Immature natural killer cell (primary cell): ENCODE results near the gene SNX5. TPM values are rescaled to one million over a fixed set of nuclear protein-coding genes. Genes with fewer than 3 reads are reported as not detected.

Source experiments
- DNase-seq, 3 donors: peaks; one replicate each; pipeline ENCODE4 v3.0.0; 2022; ENCODE audit warnings: mixed read lengths in 1 of 3
- H3K27ac Mint-ChIP-seq, 6 donors: one replicate each; pipeline ENCODE4 v1.8.0; 2020; ENCODE audit warnings: mixed read lengths in 6 of 6, mild to moderate bottlenecking in 5 of 6, inconsistent platforms in 4 of 6, moderate library complexity in 3 of 6
- H3K27me3 Mint-ChIP-seq, 3 donors: one replicate each; pipeline ENCODE4 v1.8.0; 2020 to 2021; ENCODE audit warnings: low read depth in 3 of 3, mild to moderate bottlenecking in 3 of 3, mixed read lengths in 3 of 3, moderate library complexity in 3 of 3, inconsistent platforms in 1 of 3
- H3K36me3 Mint-ChIP-seq, 3 donors: one replicate each; pipeline ENCODE4 v1.8.0; 2020; ENCODE audit warnings: mixed read lengths in 3 of 3, inconsistent platforms in 2 of 3, mild to moderate bottlenecking in 2 of 3
- H3K4me1 Mint-ChIP-seq, 2 donors: one replicate each; pipeline ENCODE4 v1.8.0; 2020; ENCODE audit warnings: inconsistent platforms in 2 of 2, mild to moderate bottlenecking in 2 of 2, mixed read lengths in 2 of 2, moderate library complexity in 1 of 2
- H3K4me3 Mint-ChIP-seq, 5 donors: one replicate each; pipeline ENCODE4 v1.8.0; 2020; ENCODE audit warnings: mild to moderate bottlenecking in 5 of 5, mixed read lengths in 5 of 5, inconsistent platforms in 3 of 5, moderate library complexity in 3 of 5
- H3K9me3 Mint-ChIP-seq, 6 donors: one replicate each; pipeline ENCODE4 v1.8.0; 2020; ENCODE audit warnings: mild to moderate bottlenecking in 6 of 6, mixed read lengths in 6 of 6, inconsistent platforms in 4 of 6, moderate library complexity in 3 of 6
- polyA plus RNA-seq, 3 donors: library from polyadenylated mRNA; unstranded; fragments of 300-500 nt; fragmentation: Illumina TruSeq; gene quantifications; one replicate each; pipeline ENCODE4 v1.2.3, GENCODE V29; 2021

The SNX5 gene
- polyA plus RNA-seq, 3 donors from 2014 or later: 63.2 to 103 (median 70.6) TPM

- Mint-ChIP-seq H3K4me1 (peaks cover 30 to 37% of the 10 kb centered on the region in 2 donors), H3K27ac (no peak overlapping the region), H3K36me3 (peaks cover 5 to 19% (median 9%) of the 10 kb centered on the region in 3 donors), H3K4me3 (no peak overlapping the region), H3K9me3 (no peaks in the 10 kb centered on the region), H3K27me3 (no peaks in the 10 kb centered on the region)
- no peak for DNase-seq
These were observed 7.7 kb upstream of the SNX5 start for GRCh38 chr20:17976305-17976704.

- Mint-ChIP-seq H3K9me3 (no peaks in the 10 kb centered on the region), H3K4me1 (peaks cover 56 to 59% of the 10 kb centered on the region in 2 donors)
These were observed 3.5 kb upstream of the SNX5 start for GRCh38 chr20:17972121-17972520.

GRCh38 chr20:17971300-17972013 is 2.9 kb upstream of the SNX5 start:
- H3K36me3 Mint-ChIP-seq: peaks cover 4 to 11% (median 5%) of the 10 kb centered on the region in 3 donors
- H3K9me3 Mint-ChIP-seq: no peaks in the 10 kb centered on the region
- H3K4me1 Mint-ChIP-seq: peaks cover 62 to 65% of the 10 kb centered on the region in 2 donors
- peak overlapping the region in 5 of 6 donors; percentile 61 to 97 (median 69) for H3K27ac Mint-ChIP-seq
- peak overlapping the region; percentile 36 to 96 (median 94) for H3K4me3 Mint-ChIP-seq
- H3K27me3 Mint-ChIP-seq: peaks cover 4 to 19% (median 9%) of the 10 kb centered on the region in 3 donors
- no peak for DNase-seq

More at GRCh38 chr20:17972121-17972520, 3.5 kb upstream of the SNX5 start:
- Mint-ChIP-seq H3K27ac (peak overlapping the region in 4 of 6 donors; percentile 54 to 84 (median 68)), H3K27me3 (peaks cover 4 to 19% (median 9%) of the 10 kb centered on the region in 3 donors), H3K36me3 (peaks cover 4 to 12% (median 5%) of the 10 kb centered on the region in 3 donors), H3K4me3 (peak overlapping the region in 4 of 5 donors; percentile 36 to 96 (median 76))
- DNase-seq: no peak

GRCh38 chr20:17969884-17970409 is 1.4 kb upstream of the SNX5 start:
- Mint-ChIP-seq H3K4me1 (peaks cover 75 to 80% of the 10 kb centered on the region in 2 donors), H3K4me3 (peak overlapping the region; percentile 88 to 96 (median 94)), H3K27ac (peak overlapping the region; percentile 84 to 97 (median 96)), H3K27me3 (peaks cover 4 to 19% (median 9%) of the 10 kb centered on the region in 3 donors), H3K9me3 (no peaks in the 10 kb centered on the region), H3K36me3 (peaks cover 3 to 4% (median 4%) of the 10 kb centered on the region in 3 donors)
- peak; percentile 34 to 47 (median 35) for DNase-seq

- peak overlapping the region; percentile 88 to 96 (median 94) for H3K4me3 Mint-ChIP-seq
- H3K9me3 Mint-ChIP-seq: no peaks in the 10 kb centered on the region
- peaks cover 4 to 19% (median 9%) of the 10 kb centered on the region in 3 donors for H3K27me3 Mint-ChIP-seq
- no peak for DNase-seq
- H3K27ac Mint-ChIP-seq: peak overlapping the region; percentile 84 to 97 (median 96)
- peaks cover 0 to 4% (median 3%) of the 10 kb centered on the region in 3 donors for H3K36me3 Mint-ChIP-seq
- H3K4me1 Mint-ChIP-seq: peaks cover 78 to 80% of the 10 kb centered on the region in 2 donors
These were observed 787 bp upstream of the SNX5 start for GRCh38 chr20:17969278-17969883.

- H3K9me3 Mint-ChIP-seq: no peaks in the 10 kb centered on the region
- H3K27ac Mint-ChIP-seq: peak overlapping the region; percentile 82 to 96 (median 92)
- H3K4me3 Mint-ChIP-seq: peak overlapping the region; percentile 81 to 96 (median 91)
- peaks cover 0 to 3% (median 0%) of the 10 kb centered on the region in 3 donors for H3K36me3 Mint-ChIP-seq
- peaks cover 83 to 86% of the 10 kb centered on the region in 2 donors for H3K4me1 Mint-ChIP-seq
- peaks cover 4 to 19% (median 9%) of the 10 kb centered on the region in 3 donors for H3K27me3 Mint-ChIP-seq
- DNase-seq: peak; percentile 9 to 16 (median 12)
These were observed 851 bp downstream of the SNX5 start for GRCh38 chr20:17967521-17968365.

- H3K4me3 Mint-ChIP-seq: peak overlapping the region; percentile 81 to 96 (median 91)
- peaks cover 4 to 19% (median 9%) of the 10 kb centered on the region in 3 donors for H3K27me3 Mint-ChIP-seq
- no peaks in the 10 kb centered on the region for H3K36me3 Mint-ChIP-seq
- no peaks in the 10 kb centered on the region for H3K9me3 Mint-ChIP-seq
- peak overlapping the region; percentile 82 to 96 (median 92) for H3K27ac Mint-ChIP-seq
- H3K4me1 Mint-ChIP-seq: peaks cover 84 to 86% of the 10 kb centered on the region in 2 donors
- DNase-seq: peak; percentile 38 to 44 (median 43)
These were observed 1.9 kb downstream of the SNX5 start for GRCh38 chr20:17966432-17967310.

- DNase-seq: peak; percentile 19 to 23 (median 19)
- peak overlapping the region; percentile 82 to 96 (median 92) for H3K27ac Mint-ChIP-seq
- no peaks in the 10 kb centered on the region for H3K9me3 Mint-ChIP-seq
- peaks cover 4 to 18% (median 9%) of the 10 kb centered on the region in 3 donors for H3K27me3 Mint-ChIP-seq
- peak overlapping the region; percentile 81 to 96 (median 91) for H3K4me3 Mint-ChIP-seq
- no peaks in the 10 kb centered on the region for H3K36me3 Mint-ChIP-seq
- peaks cover 82 to 84% of the 10 kb centered on the region in 2 donors for H3K4me1 Mint-ChIP-seq
These were observed 3.4 kb downstream of the SNX5 start for GRCh38 chr20:17965042-17965697.

GRCh38 chr20:17964632-17965031 is 4.0 kb downstream of the SNX5 start:
- Mint-ChIP-seq H3K9me3 (no peaks in the 10 kb centered on the region), H3K27ac (peak overlapping the region; percentile 82 to 96 (median 92)), H3K4me1 (peaks cover 82 to 84% of the 10 kb centered on the region in 2 donors), H3K36me3 (no peaks in the 10 kb centered on the region), H3K27me3 (peaks cover 4 to 14% (median 9%) of the 10 kb centered on the region in 3 donors), H3K4me3 (peak overlapping the region; percentile 81 to 96 (median 91))
- DNase-seq: no peak

GRCh38 chr20:17964073-17964472 is 4.5 kb downstream of the SNX5 start:
- DNase-seq: no peak
- Mint-ChIP-seq H3K4me1 (peaks cover 84 to 88% of the 10 kb centered on the region in 2 donors), H3K27ac (peak overlapping the region; percentile 82 to 96 (median 92)), H3K9me3 (no peaks in the 10 kb centered on the region), H3K27me3 (peaks cover 4 to 10% (median 9%) of the 10 kb centered on the region in 3 donors), H3K36me3 (no peaks in the 10 kb centered on the region), H3K4me3 (peak overlapping the region; percentile 81 to 96 (median 91))

- H3K36me3 Mint-ChIP-seq: no peaks in the 10 kb centered on the region
- peaks cover 92 to 94% of the 10 kb centered on the region in 2 donors for H3K4me1 Mint-ChIP-seq
- no peak for DNase-seq
- H3K4me3 Mint-ChIP-seq: peak overlapping the region; percentile 42 to 91 (median 81)
- no peaks in the 10 kb centered on the region for H3K9me3 Mint-ChIP-seq
- peak overlapping the region; percentile 84 to 96 (median 92) for H3K27ac Mint-ChIP-seq
- H3K27me3 Mint-ChIP-seq: peaks cover 0 to 4% (median 3%) of the 10 kb centered on the region in 3 donors
These were observed 5.3 kb downstream of the SNX5 start for GRCh38 chr20:17963114-17963897.
